Spleen (tissue), 11 donors: ENCODE measurements around the gene PIK3C3. TPM values are rescaled to one million over a fixed set of nuclear protein-coding genes. Genes with fewer than 3 reads are reported as not detected.

Experiments
- DNase-seq: peaks from one replicate; pipeline ENCODE4 v3.0.0-alpha.2; 2020
- H3K27ac ChIP-seq, 8 donors: fragments of 200-600 bp; sonication (generic) in 7 of 8; 1 replicate in 4 of 8; 2 replicates in 4 of 8; pipeline versions ENCODE4 v1.5.0 to v1.8.0; 2016 to 2021; ENCODE audit warnings: inconsistent platforms in 4 of 8, mild to moderate bottlenecking in 4 of 8, moderate library complexity in 1 of 8
- H3K27me3 ChIP-seq, 7 donors: fragments of 200-600 bp; sonication (generic) in 6 of 7; replicated peaks in 1 of 7; 1 replicate in 4 of 7; 2 replicates in 3 of 7; pipeline versions ENCODE4 v1.5.0 to v1.8.0; 2016 to 2021; ENCODE audit warnings: inconsistent platforms in 3 of 7, mild to moderate bottlenecking in 1 of 7
- H3K36me3 ChIP-seq, 6 donors: fragments of 200-600 bp; sonication (generic) in 5 of 6; 1 replicate in 4 of 6; 2 replicates in 2 of 6; pipeline versions ENCODE4 v1.5.0 to v1.8.0; 2016 to 2021; ENCODE audit warnings: inconsistent platforms in 2 of 6
- H3K4me1 ChIP-seq, 6 donors: fragments of 200-600 bp; sonication (generic) in 5 of 6; 1 replicate in 3 of 6; 2 replicates in 3 of 6; pipeline versions ENCODE4 v1.5.0 to v1.8.0; 2016 to 2021; ENCODE audit warnings: inconsistent platforms in 3 of 6
- H3K4me3 ChIP-seq, 8 donors: fragments of 200-600 bp; sonication (generic) in 7 of 8; 1 replicate in 4 of 8; 2 replicates in 4 of 8; pipeline versions ENCODE4 v1.5.0 to v1.8.0; 2016 to 2021; ENCODE audit warnings: inconsistent platforms in 4 of 8, mild to moderate bottlenecking in 4 of 8, moderate library complexity in 2 of 8
- H3K9me3 ChIP-seq, 8 donors: fragments of 200-600 bp; sonication (generic) in 7 of 8; 1 replicate in 4 of 8; 2 replicates in 4 of 8; pipeline versions ENCODE4 v1.5.0 to v1.8.0; 2016 to 2021; ENCODE audit warnings: inconsistent platforms in 4 of 8
- POLR2A ChIP-seq, 3 donors: fragments of 450-650 bp; IDR thresholded peaks; one replicate each; pipeline ENCODE4 v1.5.1; 2017; ENCODE audit warnings: antibody characterized with exemption in 3 of 3, mild to moderate bottlenecking in 1 of 3
- POLR2AphosphoS5 ChIP-seq, 3 donors: sonication (generic); formaldehyde crosslinking; IDR thresholded peaks; one replicate each; pipeline ENCODE4 v1.5.1; 2017; ENCODE audit warnings: antibody characterized with exemption in 3 of 3
- WGBS, 5 donors: extraction: QIAGEN DNeasy Blood & Tissue Kit in 3 of 5; methylation state at CpG; one replicate each; pipeline versions ENCODE4 v1.1.5 to v1.1.7; 2013 to 2018; 5-methylcytosine and 5-hydroxymethylcytosine counted together
- intact Hi-C: fragments of 100-400 bp; cut with DNase I; formaldehyde crosslinking; loops from one replicate; pipeline ENCODE4 v1.15.0; 2023; ENCODE audit warnings: low total_unique reads
- polyA plus RNA-seq, 3 donors: library from polyadenylated mRNA; stranded (reverse); fragments of 200-250 nt; gene quantifications; one replicate each; pipeline ENCODE4 v1.2.1, GENCODE V29; 2013
- total RNA-seq, 7 donors: library from RNA; depleted of rRNA in 3 of 7; stranded (reverse); fragments of >200 nt in 3 of 7; fragmentation: NEBNext Ultra II Directional in 4 of 7; extraction: Animal tissue kit (Norgen Biotek cat#: 25700) in 4 of 7; gene quantifications; one replicate each; pipeline versions ENCODE4 v1.1.0 to v1.2.1, GENCODE V29; 2016 to 2021
- TF ChIP-seq, protein P1 (sequence below), 11 experiments: fragments of 200-600 bp in 7 of 11; fragments of 450-650 bp in 4 of 11; sonication (generic) in 4 of 11; IDR thresholded peaks in 8 of 11; conservative IDR thresholded peaks in 3 of 11; 1 replicate in 7 of 11; 2 replicates in 4 of 11; pipeline versions ENCODE4 v1.4.0 to v1.8.0; 2016 to 2021; ENCODE audit warnings: antibody characterized with exemption in 11 of 11, inconsistent platforms in 4 of 11, mild to moderate bottlenecking in 1 of 11
- donor health status: healthy with polysubstance abuse.
- donor health status: DM: no; HTN: no; CAD: no; lungs with moderate emphysema.
- donor health status: DM: no; HTN: no; CAD: no.
- donor health status: Bipolar disorder and iron deficiency.
- donor health status: healthy.
- donor health status: DM: no; HTN: no; CAD: no.
- donor health status: DM: yes; HTN: yes; CAD: no.

PIK3C3 gene
- total and polyA plus RNA-seq, 10 donors, result 22.8 to 77.3 (median 62.2) TPM

DNA sequence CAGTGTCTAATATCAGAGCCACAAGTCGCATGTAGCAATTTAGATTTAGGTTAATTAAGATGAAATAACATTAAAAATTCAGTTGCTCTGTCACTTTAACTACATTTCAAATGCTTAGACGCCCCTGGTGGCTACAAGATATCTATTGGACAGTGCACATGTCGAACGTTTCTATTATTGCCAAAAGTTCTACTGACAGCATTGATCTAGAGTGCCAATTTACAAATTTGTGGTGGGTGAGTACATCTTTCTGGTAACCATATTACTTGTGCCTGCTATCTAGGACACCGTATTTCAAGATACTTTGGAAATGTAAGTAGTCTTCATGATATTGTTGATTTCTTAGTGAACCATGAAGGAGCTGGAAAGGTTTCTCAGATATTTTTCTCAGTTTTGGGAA lies 20.2 kb downstream of the PIK3C3 start:
- Histone ChIP-seq H3K27me3 (no peaks in the 10 kb centered on the region), H3K27ac (no peak overlapping the region), H3K4me3 (no peak overlapping the region), H3K4me1 (peaks cover 0 to 29% (median 15%) of the 10 kb centered on the region in 6 donors), H3K9me3 (no peaks in the 10 kb centered on the region), H3K36me3 (peaks cover 0 to 68% (median 20%) of the 10 kb centered on the region in 6 donors)
- no peak for DNase-seq
- WGBS, 5 donors, result 82 to 90% (median 86%) methylated on average over 5 of the region's 5 CpGs
- intact Hi-C loops, result no loop called here
- TF ChIP-seq, protein P1, sequence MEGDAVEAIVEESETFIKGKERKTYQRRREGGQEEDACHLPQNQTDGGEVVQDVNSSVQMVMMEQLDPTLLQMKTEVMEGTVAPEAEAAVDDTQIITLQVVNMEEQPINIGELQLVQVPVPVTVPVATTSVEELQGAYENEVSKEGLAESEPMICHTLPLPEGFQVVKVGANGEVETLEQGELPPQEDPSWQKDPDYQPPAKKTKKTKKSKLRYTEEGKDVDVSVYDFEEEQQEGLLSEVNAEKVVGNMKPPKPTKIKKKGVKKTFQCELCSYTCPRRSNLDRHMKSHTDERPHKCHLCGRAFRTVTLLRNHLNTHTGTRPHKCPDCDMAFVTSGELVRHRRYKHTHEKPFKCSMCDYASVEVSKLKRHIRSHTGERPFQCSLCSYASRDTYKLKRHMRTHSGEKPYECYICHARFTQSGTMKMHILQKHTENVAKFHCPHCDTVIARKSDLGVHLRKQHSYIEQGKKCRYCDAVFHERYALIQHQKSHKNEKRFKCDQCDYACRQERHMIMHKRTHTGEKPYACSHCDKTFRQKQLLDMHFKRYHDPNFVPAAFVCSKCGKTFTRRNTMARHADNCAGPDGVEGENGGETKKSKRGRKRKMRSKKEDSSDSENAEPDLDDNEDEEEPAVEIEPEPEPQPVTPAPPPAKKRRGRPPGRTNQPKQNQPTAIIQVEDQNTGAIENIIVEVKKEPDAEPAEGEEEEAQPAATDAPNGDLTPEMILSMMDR (IDR thresholded peaks at IDR 0.05 in 8 of 11, conservative IDR thresholded peaks at IDR 0.05 in 3 of 11), result no peak
- no peak for TF ChIP-seq POLR2A (IDR thresholded peaks at IDR 0.05)
- no peak for TF ChIP-seq POLR2AphosphoS5 (IDR thresholded peaks at IDR 0.05)

DNA sequence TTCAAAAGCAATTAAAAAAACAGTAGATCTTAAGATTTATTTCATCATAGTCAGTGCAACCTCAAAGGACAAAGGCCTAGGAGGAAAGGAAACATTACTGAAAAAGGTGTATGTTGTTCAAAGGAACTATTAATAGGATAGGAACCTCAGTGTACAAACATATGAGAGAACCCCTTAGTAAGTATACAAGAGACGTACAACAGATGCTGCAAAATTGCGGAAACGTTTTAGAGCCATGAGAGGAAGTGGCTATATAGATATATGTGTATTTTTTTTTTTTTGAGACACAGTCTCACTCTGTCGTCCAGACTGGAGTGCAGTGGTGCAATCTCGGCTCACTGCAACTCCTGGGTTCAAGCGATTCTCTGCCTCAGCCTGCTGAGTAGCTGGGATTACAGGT lies 22.2 kb downstream of the PIK3C3 start:
- Histone ChIP-seq H3K27ac (no peak overlapping the region), H3K36me3 (peaks cover 0 to 48% (median 12%) of the 10 kb centered on the region in 6 donors), H3K27me3 (no peaks in the 10 kb centered on the region), H3K4me3 (no peak overlapping the region), H3K9me3 (no peaks in the 10 kb centered on the region), H3K4me1 (peaks cover 0 to 23% (median 14%) of the 10 kb centered on the region in 6 donors)
- TF ChIP-seq POLR2AphosphoS5 (IDR thresholded peaks at IDR 0.05), result no peak
- no peak for TF ChIP-seq POLR2A (IDR thresholded peaks at IDR 0.05)
- TF ChIP-seq, protein P1 (IDR thresholded peaks at IDR 0.05 in 8 of 11, conservative IDR thresholded peaks at IDR 0.05 in 3 of 11), result no peak
- DNase-seq, result no peak
- intact Hi-C loops, result no loop called here
- WGBS, 5 donors, result 54 to 83% (median 61%) methylated on average over 6 of the region's 6 CpGs

DNA sequence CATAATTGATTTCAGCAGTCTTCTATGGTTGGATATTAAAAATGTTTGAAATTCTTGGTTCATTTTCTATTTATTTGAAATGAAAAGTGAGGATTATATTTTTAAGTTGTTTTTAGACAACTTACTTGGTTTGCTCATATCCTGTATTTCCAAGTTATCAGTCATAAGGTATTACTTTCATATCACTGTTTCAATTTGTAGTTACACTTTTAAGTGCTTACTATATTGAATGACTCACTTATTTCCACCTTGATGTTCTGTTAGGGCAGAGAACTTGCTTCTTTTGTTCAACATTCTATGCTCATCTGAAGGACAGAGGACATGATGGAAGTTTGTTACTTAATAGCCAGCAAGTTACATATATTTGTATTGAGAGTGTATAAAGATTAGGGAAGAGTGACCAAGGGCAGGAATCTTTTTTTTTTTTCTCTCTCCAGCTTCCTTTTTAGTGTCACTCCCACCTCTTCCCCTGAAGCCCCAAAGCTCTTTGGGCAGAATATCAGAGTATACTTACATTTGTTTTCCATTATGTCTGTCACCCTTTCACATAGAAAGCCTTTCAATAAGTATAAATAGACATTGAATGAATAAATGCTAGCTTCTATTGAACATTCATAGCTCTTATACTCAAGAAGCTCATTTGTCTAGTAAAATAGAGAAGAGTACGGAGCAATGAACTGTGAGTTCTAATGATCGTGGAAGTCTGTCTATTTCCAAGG lies 28.1 kb downstream of the PIK3C3 start:
- TF ChIP-seq POLR2AphosphoS5 (IDR thresholded peaks at IDR 0.05), result no peak
- TF ChIP-seq, protein P1 (IDR thresholded peaks at IDR 0.05 in 8 of 11, conservative IDR thresholded peaks at IDR 0.05 in 3 of 11), result no peak
- no peak for TF ChIP-seq POLR2A (IDR thresholded peaks at IDR 0.05)
- H3K27me3 ChIP-seq, result no peaks in the 10 kb centered on the region
- intact Hi-C loops, result no loop called here
- DNase-seq, result no peak
- H3K4me1 ChIP-seq, result peaks cover 0 to 9% (median 2%) of the 10 kb centered on the region in 6 donors
- peaks cover 0 to 41% (median 11%) of the 10 kb centered on the region in 6 donors for H3K36me3 ChIP-seq
- no peak overlapping the region for H3K4me3 ChIP-seq
- no peaks in the 10 kb centered on the region for H3K9me3 ChIP-seq
- H3K27ac ChIP-seq, result no peak overlapping the region
- 90 to 99% (median 94%) methylated on average over 2 of the region's 2 CpGs for WGBS, 5 donors

DNA sequence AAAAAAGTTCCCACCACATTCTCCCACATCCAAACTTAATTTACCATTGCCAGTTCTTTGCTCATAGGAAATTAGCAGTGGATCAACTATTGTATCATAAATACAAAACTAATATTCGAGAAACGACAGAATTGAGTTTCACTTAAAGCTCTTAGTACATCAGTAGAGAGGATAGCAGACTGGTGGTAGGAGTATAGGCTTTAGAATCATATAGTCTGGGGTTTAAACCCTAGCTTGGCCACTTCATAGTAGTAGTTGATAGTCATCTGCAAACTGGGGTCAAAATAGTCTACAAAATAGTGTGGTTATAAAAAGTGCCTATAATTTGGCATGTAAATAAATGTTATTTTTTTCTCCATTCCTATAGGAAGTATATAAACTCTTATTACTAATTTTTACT lies 30.9 kb downstream of the PIK3C3 start:
- no peaks in the 10 kb centered on the region for H3K9me3 ChIP-seq
- intact Hi-C loops, result no loop called here
- DNase-seq, result no peak
- no peaks in the 10 kb centered on the region for H3K27me3 ChIP-seq
- peaks cover 0 to 64% (median 29%) of the 10 kb centered on the region in 6 donors for H3K36me3 ChIP-seq
- WGBS, 5 donors, result 93 to 98% (median 97%) methylated on average over 2 of the region's 2 CpGs
- H3K27ac ChIP-seq, result no peak overlapping the region
- TF ChIP-seq POLR2AphosphoS5 (IDR thresholded peaks at IDR 0.05), result no peak
- TF ChIP-seq, protein P1 (IDR thresholded peaks at IDR 0.05 in 8 of 11, conservative IDR thresholded peaks at IDR 0.05 in 3 of 11), result no peak
- TF ChIP-seq POLR2A (IDR thresholded peaks at IDR 0.05), result no peak
- H3K4me3 ChIP-seq, result no peak overlapping the region
- H3K4me1 ChIP-seq, result peaks cover 0 to 9% (median 2%) of the 10 kb centered on the region in 6 donors
